Measurements from ENCODE around the gene PALM2AKAP2.

PALM2AKAP2 gene

DNA sequence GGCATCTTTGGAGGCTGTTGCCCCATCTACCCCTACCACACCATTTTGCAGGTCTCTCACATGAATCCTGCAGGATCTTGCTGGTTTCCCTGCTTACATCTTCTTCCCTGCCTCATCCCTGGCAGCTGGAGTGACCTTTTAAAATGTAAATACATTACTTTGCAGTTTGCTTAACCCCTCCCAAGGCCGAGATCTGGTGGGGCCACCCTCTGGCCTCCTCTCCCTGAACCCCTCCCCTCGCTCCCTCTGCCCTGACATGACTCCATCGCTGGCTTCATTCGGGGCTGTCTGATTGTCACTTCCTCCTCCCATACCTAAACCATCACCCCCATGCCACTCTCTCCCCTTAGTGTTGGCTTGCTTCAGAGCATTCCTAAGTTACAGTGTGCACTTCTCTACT is 12.6 kb upstream of the PALM2AKAP2 start:
- H3K36me3 ChIP-seq: no peaks in the 10 kb centered on the region
- H3K4me3 ChIP-seq (ENCODE audit: low read depth, low read length): no peak overlapping the region
- H3K9me3 ChIP-seq (ENCODE audit: severe bottlenecking): no peaks in the 10 kb centered on the region
- H3K27me3 ChIP-seq (ENCODE audit: insufficient read depth, low read depth, severe bottlenecking): peaks cover 98% of the 10 kb centered on the region
- DNase-seq: no peak
- no peak overlapping the region for H3K27ac ChIP-seq
- TF ChIP-seq, protein P1, sequence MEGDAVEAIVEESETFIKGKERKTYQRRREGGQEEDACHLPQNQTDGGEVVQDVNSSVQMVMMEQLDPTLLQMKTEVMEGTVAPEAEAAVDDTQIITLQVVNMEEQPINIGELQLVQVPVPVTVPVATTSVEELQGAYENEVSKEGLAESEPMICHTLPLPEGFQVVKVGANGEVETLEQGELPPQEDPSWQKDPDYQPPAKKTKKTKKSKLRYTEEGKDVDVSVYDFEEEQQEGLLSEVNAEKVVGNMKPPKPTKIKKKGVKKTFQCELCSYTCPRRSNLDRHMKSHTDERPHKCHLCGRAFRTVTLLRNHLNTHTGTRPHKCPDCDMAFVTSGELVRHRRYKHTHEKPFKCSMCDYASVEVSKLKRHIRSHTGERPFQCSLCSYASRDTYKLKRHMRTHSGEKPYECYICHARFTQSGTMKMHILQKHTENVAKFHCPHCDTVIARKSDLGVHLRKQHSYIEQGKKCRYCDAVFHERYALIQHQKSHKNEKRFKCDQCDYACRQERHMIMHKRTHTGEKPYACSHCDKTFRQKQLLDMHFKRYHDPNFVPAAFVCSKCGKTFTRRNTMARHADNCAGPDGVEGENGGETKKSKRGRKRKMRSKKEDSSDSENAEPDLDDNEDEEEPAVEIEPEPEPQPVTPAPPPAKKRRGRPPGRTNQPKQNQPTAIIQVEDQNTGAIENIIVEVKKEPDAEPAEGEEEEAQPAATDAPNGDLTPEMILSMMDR (IDR thresholded peaks at IDR 0.05; ENCODE audit: low read depth, low read length): no peak

DNA sequence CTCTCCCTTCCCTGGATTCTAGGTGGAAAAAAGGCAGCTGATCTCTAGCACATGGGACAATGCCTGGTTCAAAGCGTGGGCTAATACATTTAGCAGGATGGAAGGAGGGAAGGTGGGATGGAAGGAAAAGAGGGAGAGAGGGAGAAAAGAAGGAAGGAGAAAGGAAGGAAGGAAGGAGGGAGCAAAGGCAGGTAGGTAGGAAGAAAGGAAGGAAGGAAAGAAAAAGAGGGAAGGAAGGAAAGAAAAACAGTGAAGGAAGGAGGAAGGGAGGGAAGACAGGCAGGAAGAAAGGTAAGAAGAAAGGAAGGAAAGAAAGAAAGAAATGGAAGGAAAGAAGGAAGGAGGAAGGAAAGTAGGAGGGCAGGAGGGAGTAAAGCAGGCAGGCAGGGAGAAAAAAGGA is 12.2 kb upstream of the PALM2AKAP2 start:
- Histone ChIP-seq H3K9me3 (ENCODE audit: severe bottlenecking) (no peaks in the 10 kb centered on the region), H3K4me3 (ENCODE audit: low read depth, low read length) (no peak overlapping the region), H3K27ac (no peak overlapping the region), H3K27me3 (ENCODE audit: insufficient read depth, low read depth, severe bottlenecking) (peaks cover 98% of the 10 kb centered on the region), H3K36me3 (no peaks in the 10 kb centered on the region)
- TF ChIP-seq, protein P1 (IDR thresholded peaks at IDR 0.05; ENCODE audit: low read depth, low read length): no peak
- DNase-seq: no peak

DNA sequence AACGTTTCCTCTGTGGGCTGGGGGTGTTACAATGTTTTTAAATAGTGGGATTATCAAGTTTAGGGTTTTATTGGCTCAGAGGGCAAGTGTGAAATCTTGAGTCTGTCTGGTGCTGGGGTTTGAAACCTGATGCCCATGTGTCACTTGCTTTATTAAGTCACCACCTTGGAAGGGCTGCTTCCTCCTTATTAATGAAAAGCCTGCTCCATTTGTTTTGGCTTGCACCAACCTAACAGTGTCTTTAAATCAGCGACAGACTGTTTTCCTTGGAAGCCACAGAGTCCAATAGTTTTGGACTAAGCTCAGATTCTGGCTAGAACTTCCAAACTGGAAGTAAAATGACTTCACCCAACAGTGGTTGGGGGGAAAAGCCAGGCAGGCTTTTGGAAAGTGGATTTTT is 10.7 kb upstream of the PALM2AKAP2 start:
- no peak for DNase-seq
- Histone ChIP-seq H3K36me3 (no peaks in the 10 kb centered on the region), H3K4me3 (ENCODE audit: low read depth, low read length) (no peak overlapping the region), H3K27me3 (ENCODE audit: insufficient read depth, low read depth, severe bottlenecking) (peaks cover 100% of the 10 kb centered on the region), H3K9me3 (ENCODE audit: severe bottlenecking) (no peaks in the 10 kb centered on the region), H3K27ac (no peak overlapping the region)
- TF ChIP-seq, protein P1 (IDR thresholded peaks at IDR 0.05; ENCODE audit: low read depth, low read length): no peak

DNA sequence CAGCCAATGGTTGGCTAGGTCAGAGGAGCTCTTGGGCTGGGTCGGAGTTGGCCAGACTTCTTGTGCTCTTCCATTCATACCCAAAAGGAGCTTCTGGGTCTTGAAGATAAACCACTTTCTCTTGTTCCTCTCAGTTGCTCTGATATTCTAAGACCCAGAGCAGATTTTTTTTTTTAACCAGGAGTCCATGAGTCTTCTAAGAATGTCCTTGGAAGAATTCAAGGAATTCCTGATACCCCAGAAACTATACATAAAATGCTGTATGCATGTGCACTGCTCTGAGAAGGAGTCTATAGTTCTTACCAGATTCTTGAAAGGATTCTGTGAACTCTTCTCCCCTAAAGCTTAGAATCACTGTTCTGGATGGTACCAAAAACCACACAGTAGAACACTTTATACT is 9.9 kb upstream of the PALM2AKAP2 start:
- Histone ChIP-seq H3K4me3 (ENCODE audit: low read depth, low read length) (no peak overlapping the region), H3K27me3 (ENCODE audit: insufficient read depth, low read depth, severe bottlenecking) (peaks cover 98% of the 10 kb centered on the region), H3K36me3 (no peaks in the 10 kb centered on the region), H3K27ac (no peak overlapping the region), H3K9me3 (ENCODE audit: severe bottlenecking) (no peaks in the 10 kb centered on the region)
- TF ChIP-seq, protein P1 (IDR thresholded peaks at IDR 0.05; ENCODE audit: low read depth, low read length): no peak
- no peak for DNase-seq

DNA sequence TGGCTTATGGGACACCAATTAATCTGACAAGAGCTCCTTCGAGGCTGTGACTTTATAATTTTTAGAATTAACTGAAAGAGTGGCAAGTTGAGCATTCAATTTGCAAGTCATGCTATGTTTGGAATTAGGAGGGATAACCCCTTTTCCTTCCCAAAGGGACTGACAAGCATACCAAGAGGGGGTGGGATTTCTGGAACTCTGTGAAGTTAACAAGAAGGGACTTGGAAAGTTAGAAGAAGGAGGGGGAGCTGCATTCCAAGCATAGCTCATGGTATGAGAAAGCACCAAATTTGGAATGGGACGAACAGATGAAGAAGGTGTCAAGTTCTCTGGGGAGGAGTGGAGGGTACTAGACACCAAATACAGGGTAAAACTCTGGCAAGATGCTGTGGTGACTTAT is 8.9 kb upstream of the PALM2AKAP2 start:
- Histone ChIP-seq H3K27me3 (ENCODE audit: insufficient read depth, low read depth, severe bottlenecking) (peaks cover 98% of the 10 kb centered on the region), H3K4me3 (ENCODE audit: low read depth, low read length) (no peak overlapping the region)

More for the DNA sequence above, 8.9 kb upstream of the PALM2AKAP2 start:
- Histone ChIP-seq H3K27ac (no peak overlapping the region), H3K36me3 (no peaks in the 10 kb centered on the region), H3K9me3 (ENCODE audit: severe bottlenecking) (no peaks in the 10 kb centered on the region)
- DNase-seq: no peak
- TF ChIP-seq, protein P1 (IDR thresholded peaks at IDR 0.05; ENCODE audit: low read depth, low read length): no peak

All from WERI-Rb-1 (cell line).